NAMALWA (cell line): ENCODE measurements around the gene HOXA3.

Source experiments
- DNase-seq: peaks from one replicate; pipeline ENCODE4 v3.0.0-alpha.2; 2015; ENCODE audit warnings: low spot score

HOXA3 gene

DNA sequence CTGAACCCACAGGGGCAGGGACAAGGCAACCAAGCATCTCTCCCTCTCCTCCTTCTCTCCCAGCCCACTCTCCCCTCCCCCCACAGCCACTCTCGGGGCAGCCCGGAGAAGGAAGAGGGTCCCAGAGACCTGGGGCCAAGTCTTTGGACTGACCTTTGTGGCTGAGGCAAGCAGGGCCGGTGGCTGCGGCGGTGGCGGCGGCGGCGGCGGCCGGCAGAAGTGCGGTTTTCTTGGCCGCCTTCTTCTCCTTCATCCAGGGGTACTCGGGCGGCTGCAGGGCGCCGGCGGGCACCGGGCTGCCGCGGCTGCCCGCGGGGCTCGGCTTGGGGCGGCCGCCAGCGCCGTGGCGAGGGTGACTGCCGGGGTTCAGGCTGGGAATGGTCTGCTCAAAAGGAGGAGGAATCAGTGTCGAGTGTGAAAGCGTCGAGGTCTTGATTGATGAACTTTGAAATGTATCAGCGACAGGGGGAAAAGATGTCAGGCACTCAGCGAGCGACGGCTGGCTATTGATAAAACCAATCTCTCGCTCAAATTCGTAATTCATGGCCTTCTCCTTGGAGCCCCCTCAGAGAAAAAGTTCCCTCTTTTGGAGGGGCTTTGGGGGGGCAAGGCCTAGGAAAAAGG lies 50.3 kb downstream of the HOXA3 start:
- no peak for DNase-seq

DNA sequence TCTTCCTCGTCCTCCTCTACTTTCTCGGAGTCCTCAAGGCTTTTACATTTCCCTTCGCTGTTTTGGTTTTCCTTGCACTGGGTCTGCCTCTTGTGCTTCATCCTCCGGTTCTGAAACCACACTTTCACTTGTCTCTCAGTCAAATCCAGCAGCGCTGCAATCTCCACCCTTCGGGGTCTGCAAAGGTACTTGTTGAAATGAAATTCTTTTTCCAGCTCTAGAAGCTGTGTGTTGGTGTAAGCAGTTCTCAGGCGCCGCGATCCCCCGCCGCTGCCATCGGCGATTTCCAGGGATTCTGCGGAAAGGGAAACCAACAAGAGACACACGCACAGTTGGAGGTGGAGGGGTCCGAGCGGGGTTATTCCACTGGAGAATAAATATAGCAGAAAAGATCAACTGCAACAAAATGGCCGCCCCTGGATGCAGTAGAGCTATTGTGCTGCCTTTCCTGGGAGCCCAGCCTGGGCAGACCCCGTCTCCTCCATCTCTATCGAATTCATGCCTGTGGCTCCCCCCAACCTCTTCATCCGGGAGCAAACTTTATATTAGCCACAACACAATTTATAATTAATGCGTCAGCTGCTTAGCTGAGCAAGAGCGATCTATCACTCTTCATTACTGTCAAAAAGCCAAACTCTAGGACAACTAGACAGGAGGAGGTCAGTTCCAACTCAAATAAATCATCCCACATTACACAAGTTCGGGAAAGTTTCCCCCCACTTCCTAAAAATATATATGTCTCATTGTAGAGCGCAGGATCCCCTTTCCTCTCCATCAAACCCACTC lies 51.0 kb downstream of the HOXA3 start:
- DNase-seq = no peak

DNA sequence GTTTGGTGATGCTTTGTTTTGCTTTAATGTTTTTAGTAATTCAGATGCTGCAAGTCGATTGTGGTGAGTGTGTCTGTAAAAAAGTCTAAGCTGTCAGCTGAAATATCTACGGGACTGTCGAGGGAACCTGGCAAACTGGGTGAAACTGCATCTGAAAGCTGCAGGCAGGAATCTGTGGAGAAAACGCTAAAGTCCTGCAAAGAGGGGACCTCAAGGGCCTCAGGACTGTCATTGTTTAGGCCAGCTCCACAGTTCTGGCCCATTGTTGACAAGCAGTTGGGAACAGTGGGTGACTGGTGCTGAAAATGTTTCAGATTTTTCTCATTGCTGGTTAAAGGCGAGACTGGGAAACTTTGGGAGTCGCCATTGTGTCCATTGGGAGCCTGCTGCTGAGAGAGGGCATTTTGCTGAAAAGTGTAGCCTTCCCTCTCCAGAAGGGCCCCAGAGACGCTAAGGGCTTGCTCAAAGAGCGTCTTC lies 51.7 kb downstream of the HOXA3 start:
- no peak for DNase-seq

DNA sequence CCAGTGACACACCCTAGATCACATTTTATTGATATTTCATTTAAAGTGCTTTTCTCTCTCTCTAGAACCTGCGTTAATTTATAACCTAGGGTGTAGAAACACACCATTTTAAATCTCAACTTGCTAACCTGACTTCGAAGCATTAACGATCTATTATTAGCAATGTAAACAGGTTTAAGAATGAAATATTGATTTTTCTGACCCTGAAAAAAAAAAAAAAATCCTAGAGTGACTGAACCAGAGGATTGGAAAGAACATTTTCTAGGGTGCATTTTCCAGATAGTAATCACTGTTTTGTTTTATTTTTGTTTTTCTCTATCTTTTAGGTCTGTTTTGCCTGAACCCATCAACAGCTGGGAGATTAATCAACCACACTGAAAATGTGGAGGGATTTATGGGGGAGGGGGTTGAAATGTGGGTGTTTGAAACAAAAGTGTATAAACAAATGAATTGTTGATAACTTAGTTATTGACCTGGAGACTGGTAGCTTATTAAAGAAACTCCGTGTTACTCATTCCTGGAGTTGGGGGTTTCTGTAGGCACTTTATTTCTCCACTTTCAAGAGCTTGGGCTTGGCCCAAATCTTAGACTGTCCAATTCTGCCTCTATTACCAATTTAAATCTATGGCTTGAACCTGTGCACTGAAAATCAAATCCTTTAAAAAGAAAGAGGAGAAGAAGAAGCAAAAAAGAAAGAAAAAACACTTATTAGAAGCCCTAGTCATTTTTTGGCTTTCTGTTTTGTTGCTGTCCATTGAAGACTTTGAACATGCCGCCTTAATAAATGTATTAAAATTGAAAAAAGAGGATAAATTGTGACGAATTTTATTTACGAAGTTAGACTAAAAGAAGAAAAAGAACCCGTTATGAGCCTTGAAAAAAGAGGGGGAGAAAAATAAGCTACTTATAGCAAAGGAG lies 52.7 kb downstream of the HOXA3 start:
- DNase-seq = no peak

DNA sequence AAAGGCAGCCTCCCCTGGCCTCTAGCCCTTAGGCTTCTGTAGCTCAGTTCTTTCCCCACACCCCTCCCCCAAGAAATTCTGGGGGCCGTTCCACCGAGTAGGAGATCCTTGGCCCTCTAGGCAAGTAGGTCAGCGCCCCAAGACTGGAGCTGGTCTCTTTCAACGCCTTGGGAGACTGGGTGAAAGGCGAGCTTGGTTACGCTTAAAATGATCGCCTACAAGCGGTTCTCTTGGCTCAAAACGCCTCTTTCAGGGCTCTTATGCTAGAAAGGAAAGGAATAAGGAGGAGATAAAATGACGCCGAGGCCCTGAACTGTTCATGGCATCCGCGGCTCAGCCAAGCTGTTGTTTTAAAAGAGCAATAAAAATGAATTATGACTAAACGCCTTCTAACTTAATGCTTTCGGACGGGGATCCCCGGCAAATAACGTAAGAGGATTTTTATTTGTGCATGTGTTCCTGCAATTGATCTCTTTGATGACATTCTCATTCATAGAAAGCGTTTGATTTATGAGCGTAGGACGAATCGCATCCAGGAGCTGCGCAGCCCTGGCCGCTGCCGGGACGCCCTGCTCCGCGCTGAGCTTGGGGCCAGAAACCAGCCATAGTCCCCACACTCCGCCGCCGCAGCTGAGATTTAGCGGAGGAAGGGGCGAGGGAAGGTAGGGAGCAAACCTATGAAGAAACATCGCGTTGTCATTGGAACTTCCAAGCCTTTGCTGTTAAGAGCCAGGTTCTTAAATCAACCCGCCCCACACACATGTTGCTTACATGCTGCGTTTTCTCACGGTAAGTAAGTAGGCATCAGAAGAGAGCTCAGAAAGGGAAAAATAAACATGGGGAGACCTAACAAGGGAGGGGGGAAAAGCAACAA lies 53.6 kb downstream of the HOXA3 start:
- DNase-seq = no peak

DNA sequence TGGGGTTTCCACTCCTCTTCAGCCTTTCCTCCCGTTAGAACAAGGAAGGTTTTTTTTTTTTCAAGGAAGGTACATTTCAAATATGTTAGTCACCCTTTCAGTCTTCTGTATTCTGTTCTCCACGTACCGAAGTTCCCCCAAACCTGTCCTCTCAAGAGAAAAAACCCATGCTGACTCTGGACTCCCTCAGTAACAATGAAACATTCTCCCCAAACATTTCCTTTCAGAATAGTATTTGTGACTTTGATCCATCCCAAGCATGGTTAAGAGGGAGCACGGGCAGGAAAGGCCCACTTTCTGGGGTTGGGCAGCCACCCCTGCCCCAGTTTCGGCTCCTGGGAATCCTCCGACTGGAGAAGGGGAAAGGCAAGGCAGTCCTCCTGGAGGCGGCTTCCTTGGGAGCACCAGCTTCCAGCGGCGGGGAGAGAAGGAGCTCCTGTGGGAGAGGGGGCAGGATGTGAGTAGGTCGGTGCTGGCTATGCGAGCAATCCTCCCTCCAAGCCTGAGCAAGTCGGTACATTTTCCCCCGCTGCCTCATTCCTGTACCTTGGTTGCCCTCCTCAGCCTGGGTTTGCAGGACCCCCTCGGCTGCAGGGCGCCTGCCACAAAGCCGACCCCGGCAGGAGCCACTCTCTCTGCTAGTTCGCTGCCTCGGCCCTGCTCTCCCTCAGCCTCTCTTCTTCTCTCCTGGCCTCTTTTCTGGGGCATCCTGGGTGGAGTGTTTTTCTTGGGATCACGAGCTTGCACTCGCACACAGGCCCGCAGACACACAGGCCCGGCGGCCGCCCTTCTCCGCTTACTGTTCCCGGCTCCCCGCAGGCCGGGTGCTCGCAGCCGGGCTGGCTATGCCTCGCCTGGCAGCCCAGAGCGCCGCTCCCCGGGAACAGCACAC lies 54.5 kb downstream of the HOXA3 start:
- DNase-seq = no peak

DNA sequence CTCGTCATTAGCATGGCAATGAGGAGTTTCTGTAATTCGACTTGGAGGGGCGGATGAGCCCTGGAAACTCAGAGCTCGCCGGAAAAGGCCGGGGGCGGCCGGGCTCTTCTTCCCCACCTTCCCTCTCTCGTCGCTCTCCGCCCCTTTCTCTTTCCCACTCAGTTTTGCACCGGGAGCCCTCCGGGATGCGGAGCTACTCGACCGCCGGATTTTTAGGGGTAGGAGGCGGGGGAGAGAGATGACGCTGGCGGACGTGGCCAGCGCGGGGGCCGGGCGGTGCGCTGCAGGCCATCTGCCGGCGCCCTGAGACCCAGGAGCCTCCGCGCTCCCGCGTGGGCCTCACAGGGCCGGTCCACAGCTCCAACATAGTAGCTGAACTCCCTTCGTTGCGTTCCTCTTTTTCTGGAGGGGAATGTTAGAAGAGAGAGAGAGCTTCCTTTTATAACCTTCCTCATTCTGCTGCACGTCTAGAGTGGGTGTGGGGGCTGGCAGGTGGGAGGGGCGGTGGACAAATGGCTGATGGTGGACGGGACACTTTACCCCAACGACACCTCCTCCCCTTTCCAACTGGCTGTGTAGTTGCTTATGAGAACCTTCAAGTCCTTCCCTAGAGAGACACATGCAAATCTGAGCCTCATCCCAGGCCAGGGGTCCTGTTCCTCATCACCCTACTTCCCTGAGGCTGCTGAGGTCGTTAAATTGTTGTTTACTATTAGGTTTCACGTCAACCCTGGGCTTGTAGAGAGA lies 55.4 kb downstream of the HOXA3 start:
- DNase-seq = peak; percentile 34

DNA sequence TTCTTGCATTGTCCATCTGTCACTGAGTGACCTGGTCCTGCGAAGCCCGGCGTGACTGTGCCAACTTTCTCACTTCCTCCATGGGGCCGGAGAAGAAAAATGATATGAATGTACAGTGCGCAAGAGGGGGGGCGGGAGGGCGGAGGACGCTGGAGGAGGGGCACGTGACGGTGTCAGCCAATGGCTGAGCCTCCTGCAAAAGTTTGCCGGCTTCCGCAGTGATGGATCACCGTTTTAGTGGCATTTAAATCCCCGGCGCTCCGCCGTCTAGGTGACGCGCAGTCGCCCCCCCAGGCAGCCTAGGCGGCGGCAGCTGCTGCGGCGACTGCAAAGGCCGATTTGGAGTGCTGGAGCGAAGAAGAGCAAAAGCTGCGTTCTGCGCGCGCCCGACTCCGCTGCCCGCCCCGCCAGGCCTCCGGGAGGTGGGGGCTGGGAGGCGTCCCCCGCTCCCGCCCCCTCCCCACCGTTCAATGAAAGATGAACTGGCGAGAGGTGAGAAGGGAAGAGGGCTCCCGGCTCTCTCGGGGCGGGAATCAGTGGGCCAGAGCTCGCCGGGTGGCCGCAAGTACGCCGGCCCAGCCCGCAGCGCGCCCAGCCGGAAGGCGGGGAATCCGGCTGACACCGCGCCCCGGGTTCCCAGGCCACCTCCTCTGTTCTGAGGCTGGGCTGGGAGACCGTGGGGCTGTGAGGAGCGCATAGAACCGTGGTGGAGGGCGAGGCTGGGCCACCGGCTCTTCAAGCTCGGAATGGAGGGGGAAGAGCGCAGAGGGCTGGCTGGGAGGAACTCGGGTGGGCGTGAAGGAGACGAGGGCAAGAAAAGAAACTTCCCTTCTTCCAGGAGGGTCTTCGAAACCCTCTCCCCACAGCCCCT lies 56.3 kb downstream of the HOXA3 start, which contains the start of gene HOXA1:
Gene HOXA1, minus strand, starts transcription at position 104 of the 871 bp plus-strand sequence. Its CDS starts 88 bp downstream, at position 16.
- DNase-seq = peak; percentile 98

DNA sequence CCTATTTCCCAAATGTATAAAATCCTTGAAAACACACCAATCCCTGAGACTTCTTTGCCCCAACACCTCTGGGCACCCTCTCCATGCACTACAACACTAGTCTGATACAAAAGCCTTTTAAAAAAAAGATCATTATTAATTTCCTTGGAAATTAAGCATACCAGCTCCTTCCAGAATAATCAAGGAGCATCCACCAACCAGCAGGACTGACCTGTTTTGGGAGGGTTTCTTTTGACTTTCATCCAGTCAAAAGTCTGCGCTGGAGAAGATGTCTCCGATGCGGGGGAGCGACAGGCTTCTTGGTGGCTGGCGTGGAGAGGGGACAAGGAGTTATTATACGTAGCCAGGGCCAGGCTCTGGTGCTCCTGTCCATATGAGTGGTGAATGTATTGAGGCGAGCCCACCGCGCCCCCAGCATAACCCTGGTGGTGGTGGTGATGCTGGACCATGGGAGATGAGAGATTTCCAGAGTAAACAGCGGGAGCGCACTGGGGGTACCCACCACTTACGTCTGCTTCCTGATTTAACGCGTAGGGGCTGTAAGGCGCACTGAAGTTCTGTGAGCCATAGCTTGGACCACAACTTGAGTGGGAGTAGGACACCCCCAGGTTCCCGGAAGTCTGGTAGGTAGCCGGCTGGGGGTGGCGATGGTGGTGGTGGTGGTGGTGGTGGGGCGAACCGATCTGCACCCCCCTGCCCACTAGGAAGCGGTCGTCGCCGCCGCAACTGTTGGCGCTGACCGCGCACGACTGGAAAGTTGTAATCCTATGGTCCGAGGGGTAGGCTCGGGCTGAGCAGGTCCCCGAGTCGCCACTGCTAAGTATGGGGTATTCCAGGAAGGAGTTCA lies 57.1 kb downstream of the HOXA3 start:
- peak; percentile 21 for DNase-seq

DNA sequence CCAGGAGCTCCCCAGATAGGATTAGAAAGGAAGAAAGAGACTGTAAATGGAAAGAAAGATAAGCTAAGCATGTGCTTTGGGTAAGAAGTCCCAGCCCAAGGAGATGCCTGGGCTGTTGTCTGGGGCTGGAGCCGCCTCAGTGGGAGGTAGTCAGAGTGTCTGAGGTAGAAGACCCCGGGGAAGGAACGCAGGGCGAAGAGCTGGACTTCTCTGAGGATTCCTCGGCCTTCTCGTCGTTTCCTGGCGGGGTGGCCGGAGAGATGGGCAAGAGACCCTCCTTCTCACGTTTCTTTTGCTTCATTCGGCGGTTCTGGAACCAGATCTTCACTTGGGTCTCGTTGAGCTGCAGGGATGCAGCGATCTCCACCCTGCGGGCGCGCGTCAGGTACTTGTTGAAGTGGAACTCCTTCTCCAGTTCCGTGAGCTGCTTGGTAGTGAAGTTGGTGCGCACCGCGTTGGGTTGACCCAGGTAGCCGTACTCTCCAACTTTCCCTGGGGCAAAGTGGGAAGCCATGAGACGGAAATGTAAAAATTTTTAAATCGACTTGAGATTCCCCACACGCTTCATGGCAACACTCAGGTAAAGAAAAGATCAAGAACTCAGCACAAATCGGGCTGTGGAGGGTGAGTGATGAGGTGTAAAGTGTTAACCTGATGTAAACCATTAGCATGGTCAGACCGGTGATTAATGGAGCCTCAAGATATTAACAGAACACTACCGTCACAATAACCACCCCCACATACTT lies 57.9 kb downstream of the HOXA3 start:
- no peak for DNase-seq

DNA sequence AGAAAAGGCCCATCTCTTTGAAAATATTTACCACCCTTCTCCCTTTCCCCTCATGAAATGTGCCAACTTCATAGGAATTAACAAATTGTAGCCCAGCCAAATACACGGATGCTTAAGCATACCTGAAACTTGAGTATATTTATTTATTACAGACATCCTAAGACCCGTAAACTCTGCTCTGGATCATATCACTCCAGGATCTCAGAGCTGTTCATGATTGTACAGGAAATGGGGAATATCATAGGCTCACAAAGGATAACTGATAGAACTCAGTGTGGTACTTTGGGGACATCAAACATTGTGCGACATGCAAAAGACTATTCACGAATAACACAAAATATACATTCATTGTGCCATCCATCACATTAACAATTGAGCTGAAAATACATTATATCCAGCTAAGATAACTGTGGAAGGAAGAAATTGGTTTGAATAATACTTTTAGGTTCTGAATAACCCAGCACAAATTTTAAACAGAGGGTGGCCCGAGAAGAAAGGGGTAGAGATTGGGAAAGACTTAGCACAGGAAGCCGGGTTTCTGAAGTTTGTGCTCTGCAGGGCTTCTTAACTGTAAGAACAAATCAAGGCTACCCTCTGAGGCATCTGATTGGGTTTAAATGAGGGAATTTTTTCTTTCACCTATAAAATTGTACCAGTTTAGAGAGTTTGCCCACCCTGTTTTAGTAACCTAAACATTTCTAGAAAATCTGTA lies 59.0 kb downstream of the HOXA3 start:
- DNase-seq = no peak

DNA sequence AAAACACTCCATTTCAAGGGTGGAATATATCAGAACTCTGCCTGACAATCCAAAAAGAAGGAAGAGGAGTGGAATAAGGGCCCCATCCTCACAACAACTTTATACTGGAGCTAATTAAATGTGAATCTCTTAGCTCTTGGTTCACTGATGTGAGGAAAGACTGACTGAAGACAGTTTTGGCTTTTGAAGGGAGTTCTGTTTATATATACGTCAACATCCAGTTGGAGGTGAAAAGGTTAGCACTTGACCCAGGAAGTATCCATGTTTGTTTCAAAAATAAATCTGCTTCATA lies 59.6 kb downstream of the HOXA3 start:
- DNase-seq = no peak

DNA sequence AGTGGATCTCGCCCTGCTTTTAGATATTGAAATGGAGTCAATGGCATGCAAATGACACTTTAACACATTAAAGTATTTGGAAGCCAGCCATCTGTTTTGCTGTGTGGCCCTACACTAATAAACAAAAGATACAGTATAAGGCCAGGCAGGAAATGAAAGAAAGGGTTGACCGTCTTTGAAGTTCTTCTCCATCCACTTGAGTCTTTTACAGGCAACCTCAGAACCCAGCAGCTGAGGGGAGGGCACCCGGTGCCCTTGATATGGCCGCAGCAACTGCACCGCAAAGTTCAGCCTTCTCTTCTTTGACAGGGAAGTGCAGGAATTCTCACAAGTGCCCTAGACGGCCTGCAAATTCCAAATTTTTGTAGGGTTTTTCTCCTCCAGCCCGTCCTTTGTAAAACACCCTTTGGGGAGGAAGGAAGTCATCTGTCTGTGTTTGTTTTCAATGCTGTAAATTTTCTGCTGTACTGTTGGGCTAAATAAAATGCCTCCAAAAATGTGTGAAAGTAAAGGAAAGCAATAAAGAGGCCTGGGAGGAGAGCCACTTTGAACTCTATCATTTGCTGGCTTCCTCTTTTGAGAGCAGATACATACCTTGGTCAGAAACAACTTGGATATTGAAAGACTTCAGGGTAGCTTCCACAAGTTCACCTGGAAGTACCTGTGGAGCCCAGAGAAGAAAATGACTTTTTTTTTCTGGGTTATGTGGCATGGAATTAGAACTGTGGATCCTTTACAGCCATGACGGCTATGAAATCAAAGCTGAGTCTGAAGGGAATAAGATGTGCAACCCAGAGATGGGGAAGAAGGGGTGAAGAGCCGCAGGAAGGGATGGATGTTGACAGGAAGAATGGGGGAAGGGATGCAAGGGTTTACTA lies 60.2 kb downstream of the HOXA3 start:
- DNase-seq = no peak

DNA sequence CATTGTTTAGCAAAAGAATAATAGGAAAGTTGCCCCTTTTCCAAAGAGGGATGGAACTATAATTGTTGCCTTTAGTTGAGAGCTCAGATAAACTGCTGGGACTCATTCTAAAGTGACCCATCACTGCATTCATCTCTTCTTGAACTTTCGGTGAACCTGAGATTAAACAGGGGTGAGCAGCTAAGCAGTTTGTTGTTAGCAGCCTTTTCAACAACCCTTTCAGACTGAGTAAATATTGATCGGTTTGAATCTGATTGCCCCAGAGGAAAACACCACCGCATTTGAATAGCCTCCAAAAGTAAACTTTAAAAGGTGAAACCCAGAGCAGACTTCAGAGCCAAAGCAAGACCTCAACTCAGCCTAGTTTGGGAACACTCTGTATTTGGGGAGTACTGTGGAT lies 61.3 kb downstream of the HOXA3 start:
- no peak for DNase-seq
